ENCODE data around the gene AQP1.

DNA sequence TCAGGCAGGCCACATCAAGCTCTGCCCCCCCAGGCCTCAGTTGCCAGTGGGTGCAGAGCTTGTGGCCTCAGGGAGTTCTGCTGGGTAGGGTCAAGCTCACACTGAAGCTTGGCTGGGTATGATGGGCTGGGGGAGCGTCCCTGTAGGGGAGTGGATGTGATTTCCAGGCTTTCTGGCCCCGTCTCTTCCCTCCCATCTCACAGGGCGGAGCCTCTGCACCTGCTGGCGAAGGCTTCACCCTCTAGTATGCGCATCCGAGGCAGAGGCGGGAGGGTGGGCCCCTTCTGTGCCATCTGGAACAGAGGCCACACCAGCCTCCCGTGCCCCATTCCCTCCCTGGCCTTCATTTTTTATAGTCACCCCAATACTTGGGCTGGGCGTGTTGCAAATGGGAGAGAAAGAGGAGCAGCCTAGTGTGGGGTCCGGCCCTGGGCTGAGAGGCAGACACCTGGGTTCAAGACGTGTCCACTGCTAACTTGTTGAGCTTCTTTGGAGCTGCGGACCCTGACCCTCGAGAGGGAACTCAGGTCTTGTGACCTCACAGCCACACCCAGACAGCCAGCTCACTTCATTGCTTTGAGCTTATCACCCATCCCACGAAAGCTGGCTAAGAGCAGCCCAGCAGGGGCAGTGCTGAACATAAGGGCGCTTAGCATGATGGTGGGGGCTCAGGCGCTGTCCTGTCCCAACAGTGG lies 2.3 kb downstream of the AQP1 start:
- TF ChIP-seq, protein P1, sequence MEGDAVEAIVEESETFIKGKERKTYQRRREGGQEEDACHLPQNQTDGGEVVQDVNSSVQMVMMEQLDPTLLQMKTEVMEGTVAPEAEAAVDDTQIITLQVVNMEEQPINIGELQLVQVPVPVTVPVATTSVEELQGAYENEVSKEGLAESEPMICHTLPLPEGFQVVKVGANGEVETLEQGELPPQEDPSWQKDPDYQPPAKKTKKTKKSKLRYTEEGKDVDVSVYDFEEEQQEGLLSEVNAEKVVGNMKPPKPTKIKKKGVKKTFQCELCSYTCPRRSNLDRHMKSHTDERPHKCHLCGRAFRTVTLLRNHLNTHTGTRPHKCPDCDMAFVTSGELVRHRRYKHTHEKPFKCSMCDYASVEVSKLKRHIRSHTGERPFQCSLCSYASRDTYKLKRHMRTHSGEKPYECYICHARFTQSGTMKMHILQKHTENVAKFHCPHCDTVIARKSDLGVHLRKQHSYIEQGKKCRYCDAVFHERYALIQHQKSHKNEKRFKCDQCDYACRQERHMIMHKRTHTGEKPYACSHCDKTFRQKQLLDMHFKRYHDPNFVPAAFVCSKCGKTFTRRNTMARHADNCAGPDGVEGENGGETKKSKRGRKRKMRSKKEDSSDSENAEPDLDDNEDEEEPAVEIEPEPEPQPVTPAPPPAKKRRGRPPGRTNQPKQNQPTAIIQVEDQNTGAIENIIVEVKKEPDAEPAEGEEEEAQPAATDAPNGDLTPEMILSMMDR (IDR thresholded peaks at IDR 0.05), result no peak
- TF ChIP-seq POLR2A (IDR thresholded peaks at IDR 0.05) (no peak), POLR2AphosphoS5 (IDR thresholded peaks at IDR 0.05) (no peak)
